GM18907 (cell line): ENCODE data around the gene CACTIN.
"Not testable (repeated sequence)": the region's sequence is repeated elsewhere in the genome, so short reads cannot be mapped to it uniquely, and the experiment has no call there.

Experiments
- ATAC-seq: cut with Tn5 transposase; IDR thresholded peaks from one replicate; pipeline ENCODE4 v1.9.1; 2021; ENCODE audit warnings: mild to moderate bottlenecking, moderate library complexity; ENCODE audit not compliant: unreplicated experiment

The CACTIN gene

DNA sequence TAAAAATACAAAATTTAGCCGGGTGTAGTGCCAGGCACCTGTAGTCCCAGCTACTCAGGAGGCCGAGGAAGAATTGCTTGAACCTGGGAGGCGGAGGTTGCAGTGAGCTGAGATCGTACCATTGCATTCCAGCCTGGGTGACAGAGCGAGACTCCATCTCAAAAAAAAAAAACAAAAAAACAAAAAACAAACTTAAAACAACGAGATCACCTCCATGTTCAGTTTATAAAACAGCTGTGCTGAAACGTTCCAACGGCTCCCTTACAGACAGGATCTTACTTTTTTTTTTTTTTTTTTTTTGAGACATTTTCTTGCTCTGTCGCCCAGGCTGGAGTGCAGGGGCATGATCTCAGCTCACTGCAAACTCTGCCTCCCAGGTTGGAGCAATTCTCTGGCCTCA, 2.2 kb upstream of the CACTIN start:
- not testable (repeated sequence) for ATAC-seq

DNA sequence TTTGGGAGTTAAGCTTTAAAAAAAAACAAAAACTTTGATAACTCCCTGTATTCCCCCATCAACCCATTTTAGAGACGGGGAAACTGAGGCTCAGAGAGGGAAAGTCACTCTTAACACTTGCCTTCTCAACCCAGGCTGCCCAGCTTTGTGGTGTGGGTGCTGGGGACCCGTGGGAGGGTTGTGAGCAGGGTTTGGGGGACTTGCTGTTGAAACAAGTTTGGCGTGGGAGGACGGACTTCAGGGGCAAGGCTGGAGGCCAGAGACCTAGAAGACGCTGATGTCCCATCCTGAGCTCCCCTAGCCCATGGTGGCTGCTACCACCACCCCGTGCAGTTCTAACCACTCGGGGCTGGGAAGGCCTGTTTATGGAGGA, 747 bp upstream of the CACTIN start:
- no peak for ATAC-seq

DNA sequence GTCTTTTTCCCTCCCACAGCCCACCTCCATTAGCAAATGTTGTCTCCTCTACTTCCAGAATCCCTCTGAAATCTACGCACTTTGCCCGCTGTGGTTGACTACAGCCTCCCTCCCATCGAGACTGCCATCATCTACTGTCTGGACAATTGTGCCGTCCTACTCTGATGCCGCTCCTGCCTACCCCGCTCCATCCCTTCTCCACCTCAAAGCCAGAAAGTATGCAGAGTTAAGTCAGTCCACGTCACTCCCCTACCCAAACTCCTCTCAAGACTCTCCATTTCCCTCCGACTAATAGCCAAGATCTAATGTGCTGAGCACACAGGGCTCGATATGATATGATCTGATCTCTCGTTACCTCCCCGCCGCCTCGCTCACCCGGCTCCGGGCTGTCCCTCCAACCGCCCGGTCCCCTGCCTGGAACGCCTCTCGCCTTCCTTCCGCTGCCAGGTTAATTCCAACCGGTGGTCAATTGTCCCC, 556 bp downstream of the CACTIN start:
- peak; percentile 2 for ATAC-seq

GRCh38 chr19:3623716-3624115, 2.9 kb downstream of the CACTIN start:
- ATAC-seq = no peak

GRCh38 chr19:3622224-3622623, 4.4 kb downstream of the CACTIN start:
- no peak for ATAC-seq

DNA sequence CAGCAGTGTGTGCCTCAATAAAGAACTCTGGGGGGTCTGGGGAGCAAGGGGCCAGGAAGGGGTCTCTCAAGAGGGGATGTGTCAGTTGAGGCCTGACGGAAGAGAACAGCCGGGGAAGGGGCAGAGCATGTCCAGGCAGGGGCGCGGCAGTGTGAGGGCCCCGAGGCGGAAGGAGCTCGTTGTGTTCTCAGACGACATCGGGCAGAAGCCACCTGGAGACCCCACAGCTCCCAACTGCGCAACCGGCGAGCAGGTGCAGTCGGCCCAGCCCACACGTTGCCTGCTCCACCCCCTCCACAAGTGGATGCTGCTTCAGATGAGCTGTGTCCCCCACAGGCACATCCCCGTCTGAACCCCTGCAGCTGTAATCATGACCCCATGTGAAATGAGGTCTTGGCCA, 4.9 kb downstream of the CACTIN start:
- ATAC-seq = no peak

DNA sequence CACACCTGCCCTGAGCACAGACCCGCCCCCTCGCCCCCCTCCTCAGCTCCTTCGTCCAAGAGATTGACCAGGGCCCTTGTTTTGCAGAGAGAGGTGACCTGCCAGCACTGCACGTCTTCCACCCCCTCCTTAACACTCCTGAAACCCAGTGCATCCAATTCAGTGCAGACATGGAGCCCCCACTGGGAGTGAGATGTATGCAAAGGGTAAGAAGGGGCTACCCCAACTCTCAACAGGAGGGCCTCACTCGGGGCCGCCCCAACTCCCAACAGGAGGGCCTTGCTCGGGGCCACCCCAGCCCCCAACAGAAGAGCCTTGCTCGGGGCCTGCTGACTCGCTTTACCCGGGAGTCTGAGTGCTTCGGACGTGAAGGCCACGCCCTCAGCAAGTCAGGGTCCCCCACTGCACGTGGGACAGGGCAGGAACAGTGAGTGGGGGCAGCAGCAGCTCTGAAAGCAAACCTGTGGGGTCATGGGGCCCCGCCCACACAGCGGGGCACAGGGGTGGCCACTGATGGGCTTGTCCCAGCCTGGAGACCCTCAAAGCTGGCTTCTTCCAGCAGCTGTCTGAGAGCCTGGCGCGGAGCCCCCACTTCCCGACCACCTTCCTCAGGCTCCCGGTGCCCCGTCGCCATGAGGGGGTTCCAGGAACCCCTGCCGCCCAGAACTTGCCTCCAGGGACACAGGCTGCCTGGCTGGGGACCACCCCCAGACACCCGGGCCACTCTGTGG, 5.6 kb downstream of the CACTIN start:
- no peak for ATAC-seq

DNA sequence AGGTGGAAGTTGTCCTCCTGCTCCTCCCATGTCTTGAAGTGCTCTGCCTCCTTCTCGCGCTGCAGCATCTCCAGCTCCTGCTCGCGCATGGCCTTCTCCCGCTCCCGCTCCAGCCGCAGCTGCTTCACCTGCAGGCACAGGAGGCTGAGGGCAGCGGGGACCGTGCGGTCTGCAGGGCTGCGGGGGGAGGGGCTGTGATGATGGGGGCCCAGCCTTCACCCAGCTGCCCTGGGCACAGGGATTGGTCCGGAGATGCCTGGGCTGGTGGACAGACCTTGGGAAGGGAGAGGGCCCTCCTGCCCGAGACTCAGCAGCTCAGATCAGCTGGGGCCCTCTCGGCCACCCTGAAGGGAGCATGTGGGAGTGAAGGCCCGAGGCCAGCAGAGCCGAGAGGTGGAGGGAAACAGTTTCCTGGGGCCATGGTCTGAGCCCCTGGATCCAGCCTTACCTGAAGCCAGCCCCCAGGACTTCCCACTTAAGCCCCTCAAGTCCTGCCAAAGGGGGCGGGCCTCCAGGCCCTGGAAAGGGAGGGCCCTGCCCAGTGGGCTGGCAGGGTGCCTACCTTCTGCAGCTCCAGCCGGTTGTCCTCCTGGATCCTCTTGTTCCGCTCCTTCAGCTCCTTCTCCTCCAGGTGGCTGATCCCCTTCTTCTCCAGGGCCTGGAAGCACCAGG, 6.3 kb downstream of the CACTIN start:
- no peak for ATAC-seq

GRCh38 chr19:3619631-3620012, 7.0 kb downstream of the CACTIN start:
- ATAC-seq = no peak

- no peak for ATAC-seq
Measured at GRCh38 chr19:3618811-3619630, 7.6 kb downstream of the CACTIN start.

DNA sequence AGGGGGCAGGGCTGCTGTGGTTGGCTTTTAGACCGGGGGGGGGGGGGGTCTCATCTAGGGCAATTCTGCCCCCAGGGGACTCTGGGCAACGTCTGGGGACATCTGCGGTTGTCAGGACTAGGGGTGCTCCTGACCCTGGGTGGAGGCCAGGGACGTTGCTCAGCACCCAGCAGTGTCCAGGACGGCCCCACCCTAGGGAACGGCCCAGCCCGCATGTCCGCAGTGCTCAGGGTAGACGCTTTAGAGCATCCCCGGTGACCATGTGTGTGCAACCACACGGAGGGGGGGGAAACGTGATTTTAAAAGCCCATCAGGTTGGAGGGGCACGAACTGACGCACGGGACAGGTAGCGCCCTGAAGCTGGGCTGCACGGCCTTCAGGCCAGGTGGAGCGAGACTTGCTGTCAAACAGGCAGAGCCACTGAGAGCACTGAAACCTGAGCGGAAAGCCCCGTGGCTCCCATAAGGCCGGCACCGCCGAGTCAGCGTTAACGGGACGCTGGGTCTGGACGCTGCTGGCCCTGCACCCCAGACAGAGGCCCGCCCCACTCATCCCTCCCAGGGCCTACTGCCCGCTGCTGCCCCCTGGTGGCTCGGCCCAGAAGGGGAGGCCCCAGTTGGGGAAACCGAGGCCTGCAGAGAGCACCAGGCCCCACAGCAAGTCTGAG, 8.3 kb downstream of the CACTIN start:
- no peak for ATAC-seq

GRCh38 chr19:3617463-3617862, 9.1 kb downstream of the CACTIN start:
- no peak for ATAC-seq

DNA sequence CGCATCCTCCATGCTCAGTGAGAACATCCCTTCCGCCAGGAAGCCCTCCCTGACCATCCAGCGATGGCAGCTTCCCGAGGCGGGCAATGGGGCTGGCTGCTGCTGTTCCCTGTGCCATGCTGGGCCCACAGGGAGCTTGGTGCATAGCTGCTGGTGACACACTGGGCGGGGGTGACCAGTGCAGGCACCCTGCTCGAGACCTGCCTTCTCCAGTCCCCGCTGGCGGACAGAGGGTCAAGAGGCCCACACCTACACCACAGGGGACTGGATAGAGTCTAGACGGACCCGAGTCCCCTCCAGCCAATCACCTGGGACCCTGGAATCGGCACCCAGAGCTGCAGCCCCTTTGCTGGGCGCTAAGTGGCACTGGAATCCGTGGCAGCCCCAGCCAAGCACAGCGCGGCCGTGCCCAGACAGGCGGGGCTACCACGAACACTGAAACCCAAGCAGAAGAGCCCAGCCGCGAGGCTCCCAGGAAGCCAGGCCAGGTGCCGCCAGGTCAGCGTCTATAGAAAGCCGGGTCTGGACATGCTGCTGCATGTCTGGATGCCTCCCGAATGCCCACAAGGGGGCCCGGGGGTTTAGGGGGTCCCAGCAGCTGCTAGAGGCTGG, 11.0 kb downstream of the CACTIN start:
- ATAC-seq = no peak

- ATAC-seq = no peak
Measured at GRCh38 chr19:3614858-3615505, 11.6 kb downstream of the CACTIN start.

- no peak for ATAC-seq
Measured at GRCh38 chr19:3613818-3614661, 12.6 kb downstream of the CACTIN start.

GRCh38 chr19:3612901-3613741, 13.5 kb downstream of the CACTIN start:
- no peak for ATAC-seq

DNA sequence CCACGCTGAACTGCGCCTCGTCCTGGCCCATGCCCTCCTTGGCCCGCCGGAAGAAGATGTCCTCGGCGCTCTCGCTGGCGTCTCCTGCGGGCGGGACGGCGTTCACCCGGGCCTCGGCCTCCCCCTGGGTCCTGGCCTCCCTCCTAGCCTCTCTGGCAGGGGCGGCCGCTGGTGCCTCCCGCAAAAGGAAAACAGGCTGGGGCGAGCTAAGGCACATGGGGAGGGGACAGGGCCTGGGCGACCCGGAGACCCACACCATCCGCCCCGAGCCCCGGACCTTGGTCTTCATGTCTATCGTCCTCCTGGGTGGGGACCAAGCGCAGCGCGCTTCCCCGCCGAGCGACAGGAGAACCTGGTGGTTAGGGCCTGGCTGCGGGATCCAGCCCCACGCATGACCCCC, 14.3 kb downstream of the CACTIN start:
- no peak for ATAC-seq

DNA sequence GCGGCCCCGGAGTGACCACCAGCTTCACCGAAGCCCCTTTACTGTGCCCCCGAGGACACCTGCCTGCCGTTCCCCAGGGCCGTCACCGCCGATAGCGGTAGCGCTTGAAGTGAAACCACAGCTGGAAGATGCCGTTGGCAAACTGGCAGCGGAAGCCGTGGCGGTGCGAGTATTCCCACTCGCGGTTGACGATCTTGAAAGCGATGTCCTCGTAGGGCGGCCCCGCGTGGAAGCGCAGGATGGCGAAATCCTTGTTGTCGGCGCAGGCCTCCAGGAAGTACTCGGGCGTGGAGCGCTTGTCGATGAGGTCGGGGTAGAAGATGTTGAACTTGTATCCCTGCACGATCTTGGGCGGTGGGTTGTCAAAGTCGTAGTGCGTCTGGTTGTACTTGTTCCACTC, 14.7 kb downstream of the CACTIN start:
- no peak for ATAC-seq
